ENCODE data around the gene AGXT2. TPM values are rescaled to one million over a fixed set of nuclear protein-coding genes. Genes with fewer than 3 reads are reported as not detected.
"Not testable (repeated sequence)": the region's sequence is repeated elsewhere in the genome, so short reads cannot be mapped to it uniquely, and the experiment has no call there.

Gene AGXT2
- total RNA-seq, 4 donors from 2014 or later = not detected

- intact Hi-C loops (cut with DNase I; ENCODE audit: low total_unique reads) = no loop called here
- no peak overlapping the region for H3K4me3 ChIP-seq (ENCODE audit: low read depth, poor library complexity, severe bottlenecking)
- no peak for DNase-seq (ENCODE audit: low spot score in 2 of 2)
- 44 to 49% methylated on average over 2 of the region's 2 CpGs for WGBS, 2 donors
- TF ChIP-seq CTCF (IDR thresholded peaks at IDR 0.05) (no peak), POLR2A (IDR thresholded peaks at IDR 0.05) (no peak)
Observed at GRCh38 chr5:34977934-34978613, 69.7 kb downstream of the AGXT2 start.

- TF ChIP-seq CTCF (IDR thresholded peaks at IDR 0.05) (no peak), POLR2A (IDR thresholded peaks at IDR 0.05) (no peak)
- intact Hi-C loops (cut with DNase I; ENCODE audit: low total_unique reads) = no loop called here
- WGBS, 2 donors = 70 to 86% methylated on average over 5 of the region's 5 CpGs
- no peak for DNase-seq (ENCODE audit: low spot score in 2 of 2)
- no peak overlapping the region for H3K4me3 ChIP-seq (ENCODE audit: low read depth, poor library complexity, severe bottlenecking)
Observed at GRCh38 chr5:34976347-34976746, 71.4 kb downstream of the AGXT2 start.

GRCh38 chr5:34971655-34972054, 76.1 kb downstream of the AGXT2 start:
- intact Hi-C loops (cut with DNase I; ENCODE audit: low total_unique reads); DNase-seq (ENCODE audit: low spot score in 2 of 2); H3K4me3 ChIP-seq (ENCODE audit: low read depth, poor library complexity, severe bottlenecking): not testable (repeated sequence)
- 89 to 98% methylated on average over 4 of the region's 4 CpGs for WGBS, 2 donors

GRCh38 chr5:34970552-34970951, 77.2 kb downstream of the AGXT2 start:
- no peak for DNase-seq (ENCODE audit: low spot score in 2 of 2)
- no peak overlapping the region for H3K4me3 ChIP-seq (ENCODE audit: low read depth, poor library complexity, severe bottlenecking)
- TF ChIP-seq POLR2A (IDR thresholded peaks at IDR 0.05) = no peak
- TF ChIP-seq CTCF (IDR thresholded peaks at IDR 0.05) = no peak
- intact Hi-C loops (cut with DNase I; ENCODE audit: low total_unique reads) = no loop called here
- 73 to 88% methylated on average over 1 of the region's 1 CpG for WGBS, 2 donors

- no peak for DNase-seq (ENCODE audit: low spot score in 2 of 2)
- no peak for TF ChIP-seq CTCF (IDR thresholded peaks at IDR 0.05)
- TF ChIP-seq POLR2A (IDR thresholded peaks at IDR 0.05) = no peak
- no peak overlapping the region for H3K4me3 ChIP-seq (ENCODE audit: low read depth, poor library complexity, severe bottlenecking)
- WGBS, 2 donors = 86 to 98% methylated on average over 2 of the region's 2 CpGs
- intact Hi-C loops (cut with DNase I; ENCODE audit: low total_unique reads) = no loop called here
Observed at GRCh38 chr5:34968258-34968657, 79.5 kb downstream of the AGXT2 start.

GRCh38 chr5:34967540-34967939, 80.2 kb downstream of the AGXT2 start:
- intact Hi-C loops (cut with DNase I; ENCODE audit: low total_unique reads) = no loop called here
- no peak overlapping the region for H3K4me3 ChIP-seq (ENCODE audit: low read depth, poor library complexity, severe bottlenecking)
- WGBS, 2 donors = 96 to 97% methylated on average over 4 of the region's 4 CpGs
- TF ChIP-seq POLR2A (IDR thresholded peaks at IDR 0.05) = no peak
- TF ChIP-seq CTCF (IDR thresholded peaks at IDR 0.05) = no peak
- no peak for DNase-seq (ENCODE audit: low spot score in 2 of 2)
